HEK293T (cell line): ENCODE results near the gene POM121L12.

Experiments used
- CTCF ChIA-PET: fragments of 350-600 bp; formaldehyde crosslinking; extraction: SDS; loops from one replicate; lab custom pipeline; 2021; ENCODE audit warnings: antibody characterized with exemption, inconsistent platforms; lab: Yijun Ruan, JAX
- POLR2A ChIA-PET: fragments of 350-600 bp; formaldehyde crosslinking; extraction: SDS; loops from one replicate; lab custom pipeline; 2020; ENCODE audit warnings: antibody characterized with exemption, inconsistent platforms; lab: Yijun Ruan, JAX
- DNase-seq: peaks from one replicate; pipeline ENCODE4 v3.0.0; 2012; ENCODE audit warnings: mixed read lengths; ENCODE audit errors: extremely low spot score
- ARNT ChIP-seq: fragments of 450-650 bp; IDR thresholded peaks from 2 replicates; pipeline ENCODE4 v1.6.1; 2017; ENCODE audit warnings: mild to moderate bottlenecking
- BHLHE40 ChIP-seq: fragments of 450-650 bp; IDR thresholded peaks from 2 replicates; pipeline ENCODE4 v1.6.1; 2016; ENCODE audit warnings: mild to moderate bottlenecking, moderate library complexity, borderline replicate concordance
- CTBP1 ChIP-seq: fragments of 450-650 bp; IDR thresholded peaks from 2 replicates; pipeline ENCODE4 v1.6.1; 2016; ENCODE audit warnings: borderline replicate concordance
- ELF4 ChIP-seq: fragments of 450-650 bp; IDR thresholded peaks from 2 replicates; pipeline ENCODE4 v1.6.1; 2017; ENCODE audit warnings: antibody characterized with exemption
- FOXA1 ChIP-seq: fragments of 450-650 bp; IDR thresholded peaks from 2 replicates; pipeline ENCODE4 v1.6.1; 2016; ENCODE audit warnings: mild to moderate bottlenecking
- FOXK2 ChIP-seq: fragments of 450-650 bp; IDR thresholded peaks from 2 replicates; pipeline ENCODE4 v1.6.1; 2016; ENCODE audit warnings: mild to moderate bottlenecking
- FOXM1 ChIP-seq: fragments of 450-650 bp; IDR thresholded peaks from 2 replicates; pipeline ENCODE4 v1.6.1; 2017; ENCODE audit warnings: mild to moderate bottlenecking, borderline replicate concordance
- HDGF ChIP-seq: fragments of 450-650 bp; IDR thresholded peaks from 2 replicates; pipeline ENCODE4 v1.6.1; 2017; ENCODE audit warnings: antibody characterized with exemption, borderline replicate concordance
- L3MBTL2 ChIP-seq: fragments of 450-650 bp; conservative IDR thresholded peaks from 2 replicates; pipeline ENCODE4 v1.6.1; 2016; ENCODE audit warnings: mild to moderate bottlenecking
- LEF1 ChIP-seq: fragments of 450-650 bp; IDR thresholded peaks from 2 replicates; pipeline ENCODE4 v1.6.1; 2017; ENCODE audit warnings: mild to moderate bottlenecking, borderline replicate concordance
- NFRKB ChIP-seq: fragments of 450-650 bp; IDR thresholded peaks from 2 replicates; pipeline ENCODE4 v1.6.1; 2016; ENCODE audit warnings: mild to moderate bottlenecking, moderate library complexity
- SP1 ChIP-seq: fragments of 450-650 bp; IDR thresholded peaks from 2 replicates; pipeline ENCODE4 v1.6.1; 2017
- SUZ12 ChIP-seq: fragments of 450-650 bp; IDR thresholded peaks from 2 replicates; pipeline ENCODE4 v1.6.1; 2016; ENCODE audit warnings: mild to moderate bottlenecking
- TARDBP ChIP-seq: fragments of 450-650 bp; IDR thresholded peaks from 2 replicates; pipeline ENCODE4 v1.6.1; 2016
- ZNF384 ChIP-seq: fragments of 450-650 bp; IDR thresholded peaks from 2 replicates; pipeline ENCODE4 v1.6.1; 2016
- TF ChIP-seq, protein P1 (sequence below): fragments of 450-650 bp; IDR thresholded peaks from 2 replicates; pipeline ENCODE4 v1.6.1; 2016

The POM121L12 gene

DNA sequence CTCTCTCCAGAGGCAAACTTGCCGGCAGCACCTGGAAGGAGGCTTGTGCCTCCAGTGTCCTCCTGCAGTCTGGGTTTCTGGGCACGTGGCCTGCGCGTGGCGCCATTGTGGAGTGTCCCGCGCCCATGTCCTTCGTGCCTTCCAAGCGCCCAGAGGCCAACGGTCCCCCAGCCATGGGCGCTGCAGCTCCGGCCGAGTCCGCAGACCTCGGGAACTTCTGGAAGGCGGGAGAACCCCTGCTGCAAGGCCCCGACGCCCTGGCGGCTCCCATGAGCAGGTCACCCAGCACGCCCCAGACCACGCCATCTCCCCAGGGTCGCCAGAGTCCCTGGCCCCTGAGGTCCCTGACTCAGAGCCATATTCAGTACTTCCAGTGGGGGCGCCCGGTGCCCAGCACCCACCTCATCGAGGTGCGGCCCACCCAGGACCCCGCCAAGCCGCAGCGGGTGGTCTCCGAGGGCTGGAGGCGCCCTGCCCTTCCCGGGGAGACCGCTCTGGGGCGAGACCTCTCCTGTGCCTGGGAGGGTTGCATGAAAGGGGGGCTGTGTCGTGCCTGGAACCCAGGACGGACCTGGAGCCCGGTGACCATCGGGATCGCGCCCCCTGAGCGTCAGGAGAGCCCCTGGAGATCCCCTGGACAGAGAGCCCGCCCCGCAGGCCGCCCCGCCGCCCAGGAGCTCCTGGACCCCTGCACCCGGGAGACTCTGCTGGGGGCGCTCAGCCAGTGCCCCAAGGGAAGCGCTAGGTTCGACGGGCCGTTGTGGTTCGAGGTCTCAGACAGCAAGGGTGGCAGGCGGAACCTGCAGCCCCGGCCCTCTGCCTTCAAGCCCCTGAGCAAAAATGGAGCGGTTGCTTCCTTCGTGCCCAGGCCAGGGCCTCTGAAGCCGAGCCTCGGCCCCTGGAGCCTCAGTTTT lies at the start of gene POM121L12:
POM121L12 (plus strand) TSS at position 135 of the 914 bp plus-strand sequence; CDS start at position 174, 39 bp downstream.
- no peak for DNase-seq
- CTCF ChIA-PET = no interaction called here

DNA sequence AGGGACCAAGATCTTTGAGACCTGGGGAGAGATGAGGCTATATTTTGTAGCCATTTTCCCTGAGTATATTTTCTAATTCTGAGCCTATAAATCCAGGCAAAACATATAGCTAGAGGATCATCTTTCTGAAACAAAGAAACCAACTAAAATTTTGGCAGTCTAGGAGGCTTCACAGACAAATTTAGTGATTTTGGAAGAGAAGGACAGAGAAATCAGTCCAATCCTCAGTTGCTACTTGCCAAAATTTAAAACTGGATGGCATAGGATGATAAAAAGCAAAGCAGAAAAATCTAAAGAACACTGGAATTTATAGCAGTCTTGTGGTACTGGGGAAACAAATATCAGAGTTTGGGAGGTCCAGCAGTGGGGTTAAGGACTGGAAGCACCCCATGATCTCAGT lies 43.4 kb upstream of the POM121L12 start:
- ChIA-PET POLR2A (no interaction called here), CTCF (no interaction called here)
- no peak for DNase-seq
- TF ChIP-seq ELF4 = no peak
- TF ChIP-seq SUZ12 = no peak
- TF ChIP-seq HDGF = no peak
- TF ChIP-seq L3MBTL2 = no peak
- TF ChIP-seq SP1 = no peak
- no peak for TF ChIP-seq FOXA1
- TF ChIP-seq FOXM1 = no peak

More for the DNA sequence above, at the start of gene POM121L12:
- TF ChIP-seq FOXM1 (no peak), FOXA1 (no peak), ZNF384 (no peak), NFRKB (no peak), TARDBP (no peak), SUZ12 (no peak), CTBP1 (no peak), HDGF (no peak), FOXK2 (no peak), LEF1 (no peak), BHLHE40 (no peak), ELF4 (no peak), ARNT (no peak), L3MBTL2 (no peak)
- TF ChIP-seq, protein P1, sequence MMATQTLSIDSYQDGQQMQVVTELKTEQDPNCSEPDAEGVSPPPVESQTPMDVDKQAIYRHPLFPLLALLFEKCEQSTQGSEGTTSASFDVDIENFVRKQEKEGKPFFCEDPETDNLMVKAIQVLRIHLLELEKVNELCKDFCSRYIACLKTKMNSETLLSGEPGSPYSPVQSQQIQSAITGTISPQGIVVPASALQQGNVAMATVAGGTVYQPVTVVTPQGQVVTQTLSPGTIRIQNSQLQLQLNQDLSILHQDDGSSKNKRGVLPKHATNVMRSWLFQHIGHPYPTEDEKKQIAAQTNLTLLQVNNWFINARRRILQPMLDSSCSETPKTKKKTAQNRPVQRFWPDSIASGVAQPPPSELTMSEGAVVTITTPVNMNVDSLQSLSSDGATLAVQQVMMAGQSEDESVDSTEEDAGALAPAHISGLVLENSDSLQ = no peak
- POLR2A ChIA-PET = no interaction called here

DNA sequence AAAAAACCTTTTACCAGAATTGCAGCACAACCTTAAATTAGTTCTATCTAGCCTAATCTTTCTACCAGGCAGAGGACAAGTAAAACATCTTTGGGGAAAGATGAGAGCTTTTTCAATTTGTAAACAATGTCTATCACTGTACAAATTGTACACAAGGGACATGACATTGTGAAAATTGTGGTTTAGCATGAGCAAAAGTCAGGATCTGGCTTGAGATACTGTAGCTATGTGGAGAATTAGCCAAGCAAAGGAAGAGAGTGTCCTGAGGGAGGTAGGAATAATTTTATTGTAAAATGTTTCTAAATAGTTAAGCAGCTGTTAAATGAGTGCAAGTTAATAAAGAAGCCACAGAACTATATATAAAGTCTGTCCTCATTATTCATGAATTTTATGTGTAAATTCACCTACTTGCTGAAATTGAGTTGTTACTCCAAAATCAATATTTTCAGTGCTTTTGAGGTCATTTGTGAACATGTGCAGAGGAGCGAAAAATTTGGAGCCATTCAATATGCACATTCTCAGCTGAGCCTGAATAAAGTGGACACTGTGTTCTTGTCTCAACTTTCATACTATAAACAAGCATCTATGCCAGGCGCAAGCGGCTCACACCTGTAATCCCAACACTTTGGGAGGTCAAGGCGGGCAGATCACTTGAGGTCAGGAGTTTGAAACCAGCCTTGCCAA lies 42.8 kb upstream of the POM121L12 start:
- DNase-seq = no peak
- TF ChIP-seq HDGF (no peak), ZNF384 (no peak), FOXM1 (no peak), FOXK2 (no peak), TARDBP (no peak), NFRKB (no peak), ELF4 (no peak), BHLHE40 (no peak), LEF1 (no peak), SUZ12 (no peak), ARNT (no peak), FOXA1 (no peak), CTBP1 (no peak), SP1 (no peak), L3MBTL2 (no peak)
- TF ChIP-seq, protein P1 = no peak
- POLR2A ChIA-PET = no interaction called here
- CTCF ChIA-PET = no interaction called here

DNA sequence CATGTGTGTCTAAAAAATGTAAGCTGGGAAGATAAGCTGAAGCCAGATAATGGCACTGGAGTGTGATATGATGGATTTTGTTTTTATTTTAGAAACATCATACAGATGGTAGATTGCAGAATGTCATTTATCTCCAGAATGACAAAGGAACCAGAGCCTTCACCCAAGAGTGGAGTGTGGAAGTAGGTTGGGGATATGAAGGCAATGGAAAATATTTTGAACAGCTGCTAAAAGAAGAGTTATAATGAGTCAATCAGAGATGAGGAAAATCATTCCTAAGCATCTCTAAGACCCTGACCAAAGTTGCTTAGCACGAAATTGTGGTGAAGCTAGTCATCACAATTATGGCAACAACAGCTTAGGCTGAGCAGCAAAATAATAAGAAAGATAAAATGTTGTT lies 39.8 kb upstream of the POM121L12 start:
- ChIA-PET POLR2A (no interaction called here), CTCF (no interaction called here)
- TF ChIP-seq ZNF384 (no peak), FOXK2 (no peak), FOXA1 (no peak), SUZ12 (no peak), FOXM1 (no peak), ARNT (no peak), TARDBP (no peak), SP1 (no peak), HDGF (no peak), CTBP1 (no peak), BHLHE40 (no peak), NFRKB (no peak), LEF1 (no peak), L3MBTL2 (no peak), ELF4 (no peak)
- TF ChIP-seq, protein P1 = no peak
- no peak for DNase-seq

DNA sequence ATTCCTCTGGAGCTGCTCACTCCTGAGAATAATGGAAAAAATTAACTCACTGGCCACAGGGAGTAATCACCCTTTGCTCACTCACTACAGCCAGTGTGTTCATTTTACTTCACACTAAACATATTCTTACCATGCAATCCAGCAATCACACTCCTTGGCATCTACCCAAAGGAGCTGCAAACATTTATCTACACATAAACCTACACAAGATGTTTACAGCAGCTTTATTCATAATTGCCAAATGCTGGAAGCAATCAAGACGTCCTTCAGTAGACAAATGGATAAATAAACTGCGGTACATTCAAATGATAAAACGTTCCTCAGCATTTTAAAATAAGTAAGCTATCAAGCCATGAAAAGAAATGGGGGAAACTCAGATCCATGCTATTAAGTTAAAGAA lies 34.2 kb upstream of the POM121L12 start:
- ChIA-PET CTCF (interaction anchor here (1.0 kb wide), 1 partner anchor 42 kb away, joined by 4 read pairs; no protein-coding TSS in a partner anchor), POLR2A (no interaction called here)
- no peak for TF ChIP-seq HDGF
- no peak for TF ChIP-seq FOXK2
- TF ChIP-seq LEF1 = no peak
- no peak for TF ChIP-seq ARNT
- TF ChIP-seq SUZ12 = no peak
- TF ChIP-seq BHLHE40 = no peak
- TF ChIP-seq FOXM1 = no peak
- no peak for TF ChIP-seq ZNF384
- TF ChIP-seq CTBP1 = no peak
- no peak for TF ChIP-seq NFRKB
- TF ChIP-seq, protein P1 = no peak
- TF ChIP-seq SP1 = no peak
- TF ChIP-seq TARDBP = no peak
- no peak for TF ChIP-seq L3MBTL2
- no peak for TF ChIP-seq FOXA1
- TF ChIP-seq ELF4 = no peak
- no peak for DNase-seq
